ENCODE results near the gene EEF2.
A peak's percentile ranks its signal among the peaks of the same experiment; 100 is the strongest.
"Not testable (repeated sequence)": the region's sequence is repeated elsewhere in the genome, so short reads cannot be mapped to it uniquely, and the experiment has no call there.

EEF2 gene

DNA sequence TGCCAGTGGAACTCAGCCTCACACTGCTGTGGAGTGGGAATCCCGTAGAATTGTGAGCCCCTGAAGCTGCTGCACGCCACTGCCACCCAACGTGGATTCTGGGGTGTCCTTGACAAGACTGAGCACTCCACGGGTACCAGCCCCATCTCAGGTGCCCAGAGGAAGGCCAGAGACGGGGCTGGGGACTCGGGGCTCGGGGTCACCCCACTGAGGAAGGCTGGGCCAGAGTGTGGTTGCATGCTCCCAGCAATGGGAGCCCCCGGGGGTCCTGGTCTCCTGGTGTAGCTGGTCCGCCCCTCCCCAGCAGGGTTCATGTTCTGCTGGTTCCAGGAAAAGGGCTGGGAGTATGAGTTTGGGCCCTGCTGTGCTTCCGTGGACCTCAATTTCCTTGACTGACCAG is 29.6 kb downstream of the EEF2 start:
- Mint-ChIP-seq H3K27ac (no peak overlapping the region), H3K9me3 (no peaks in the 10 kb centered on the region), H3K4me1 (ENCODE audit: low read depth) (peaks cover 12% of the 10 kb centered on the region), H3K36me3 (ENCODE audit: low read depth) (peaks cover 36% of the 10 kb centered on the region), H3K27me3 (peaks cover 2% of the 10 kb centered on the region), H3K4me3 (no peak overlapping the region)
- DNase-seq: no peak

DNA sequence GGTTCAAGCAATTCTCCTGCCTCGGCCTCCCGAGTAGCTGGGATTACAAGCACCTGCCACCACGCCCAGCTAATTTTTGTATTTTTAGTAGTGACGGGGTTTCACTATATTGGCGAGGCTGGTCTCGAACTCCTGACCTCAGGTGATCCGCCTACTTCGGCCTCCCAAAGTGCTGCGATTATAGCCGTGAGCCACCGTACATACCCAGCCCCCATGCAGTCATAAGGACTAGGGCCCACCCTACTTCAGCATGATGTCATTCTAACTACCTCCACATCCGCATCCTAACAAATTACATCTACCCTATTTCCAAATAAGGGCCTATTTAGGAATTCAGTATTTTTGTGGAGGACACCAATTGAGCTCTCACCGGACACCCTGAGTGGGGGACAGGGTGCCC is 30.0 kb downstream of the EEF2 start:
- Mint-ChIP-seq H3K27ac (peak overlapping the region; percentile 29), H3K4me1 (ENCODE audit: low read depth) (peaks cover 12% of the 10 kb centered on the region), H3K36me3 (ENCODE audit: low read depth) (peaks cover 33% of the 10 kb centered on the region)
- not testable (repeated sequence) for DNase-seq, H3K27me3 Mint-ChIP-seq, H3K9me3 Mint-ChIP-seq, H3K4me3 Mint-ChIP-seq

DNA sequence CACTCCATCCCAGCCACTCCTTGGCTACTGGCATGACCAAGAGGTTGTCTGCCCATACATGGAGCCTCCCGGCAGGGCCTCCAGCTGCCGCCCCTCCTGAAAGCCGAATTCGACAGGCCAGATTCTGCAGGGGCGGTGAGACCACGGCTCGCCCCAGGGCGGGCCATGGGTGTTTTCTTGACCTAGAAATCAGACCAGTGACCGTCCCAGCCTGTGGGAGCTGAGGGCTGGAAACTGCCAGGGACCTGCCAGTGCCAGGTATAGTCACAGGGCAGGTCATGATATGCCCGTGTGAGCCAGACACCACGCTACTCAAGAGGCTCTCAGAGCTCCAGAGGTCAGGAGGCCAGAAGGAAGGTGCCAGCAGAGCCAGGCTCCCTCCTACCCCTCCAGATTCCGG is 31.2 kb downstream of the EEF2 start:
- Mint-ChIP-seq H3K4me3 (no peak overlapping the region), H3K9me3 (no peaks in the 10 kb centered on the region), H3K27me3 (peaks cover 2% of the 10 kb centered on the region), H3K36me3 (ENCODE audit: low read depth) (peaks cover 22% of the 10 kb centered on the region), H3K4me1 (ENCODE audit: low read depth) (peaks cover 12% of the 10 kb centered on the region), H3K27ac (no peak overlapping the region)
- no peak for DNase-seq

- not testable (repeated sequence) for H3K4me3 Mint-ChIP-seq, H3K27me3 Mint-ChIP-seq
Observed at GRCh38 chr19:3952755-3953276, 32.4 kb downstream of the EEF2 start.

DNA sequence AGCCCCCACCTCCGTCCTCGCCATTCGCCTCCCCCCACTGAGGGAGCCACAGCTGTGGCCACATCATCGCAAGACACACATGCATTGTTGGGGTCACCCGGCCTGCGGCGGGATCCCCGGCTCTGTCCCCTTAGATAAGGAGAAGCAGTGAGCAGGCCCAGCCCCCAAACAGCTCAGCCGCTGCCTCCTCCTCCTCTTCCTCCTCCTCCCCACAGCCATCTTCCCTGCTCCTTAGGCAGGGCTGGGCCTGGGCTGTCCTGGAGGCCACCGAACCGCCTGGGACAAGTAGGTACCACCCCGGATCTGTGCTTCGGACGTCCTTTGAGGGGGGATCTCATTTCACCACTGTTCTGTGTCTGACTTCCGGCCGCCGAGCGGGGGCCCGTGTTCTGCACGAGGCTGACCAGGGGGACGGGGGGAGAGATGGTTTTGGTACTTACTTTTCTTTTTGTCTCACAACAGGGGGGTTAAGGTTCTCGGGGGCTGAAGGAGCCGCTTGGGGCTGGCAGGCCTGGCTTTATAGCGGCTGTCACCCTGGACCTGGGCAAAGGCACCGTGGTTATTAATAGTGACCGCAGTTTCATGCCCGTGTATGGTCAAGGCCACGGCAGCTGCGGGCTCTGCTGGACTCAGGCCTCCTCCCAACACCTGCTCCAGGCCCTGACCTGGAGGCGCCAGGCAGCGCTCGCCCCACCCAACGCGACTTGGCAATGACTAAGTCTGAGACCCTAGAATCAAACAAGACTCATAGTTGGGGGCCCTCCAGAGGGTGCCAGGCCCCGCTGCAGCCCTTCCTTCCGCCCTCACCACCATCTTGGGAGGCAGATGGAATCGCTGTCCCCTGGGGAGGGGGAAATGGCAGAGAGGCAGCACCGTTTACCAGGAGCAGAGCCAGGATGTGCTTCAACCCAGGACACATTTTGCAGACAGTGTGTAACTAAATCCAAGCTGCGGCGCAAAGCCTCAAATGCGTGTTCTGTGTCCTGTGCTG is 34.1 kb downstream of the EEF2 start:
- Mint-ChIP-seq H3K36me3 (ENCODE audit: low read depth) (peaks cover 5% of the 10 kb centered on the region), H3K27me3 (peaks cover 2% of the 10 kb centered on the region), H3K27ac (peak overlapping the region; percentile 86), H3K9me3 (no peaks in the 10 kb centered on the region), H3K4me1 (ENCODE audit: low read depth) (peaks cover 12% of the 10 kb centered on the region), H3K4me3 (peak overlapping the region; percentile 81)
- peak; percentile 64 for DNase-seq

More at GRCh38 chr19:3952755-3953276, 32.4 kb downstream of the EEF2 start:
- H3K27ac Mint-ChIP-seq, DNase-seq, H3K9me3 Mint-ChIP-seq: not testable (repeated sequence)
- Mint-ChIP-seq H3K4me1 (ENCODE audit: low read depth) (peaks cover 12% of the 10 kb centered on the region), H3K36me3 (ENCODE audit: low read depth) (peaks cover 14% of the 10 kb centered on the region)

GRCh38 chr19:3949997-3950859 is 35.0 kb downstream of the EEF2 start:
- Mint-ChIP-seq H3K4me1 (ENCODE audit: low read depth) (peaks cover 12% of the 10 kb centered on the region), H3K27me3 (peaks cover 2% of the 10 kb centered on the region), H3K27ac (peak overlapping the region; percentile 55), H3K9me3 (no peaks in the 10 kb centered on the region), H3K4me3 (peak overlapping the region; percentile 63), H3K36me3 (ENCODE audit: low read depth) (peaks cover 2% of the 10 kb centered on the region)
- peak; percentile 37 for DNase-seq

DNA sequence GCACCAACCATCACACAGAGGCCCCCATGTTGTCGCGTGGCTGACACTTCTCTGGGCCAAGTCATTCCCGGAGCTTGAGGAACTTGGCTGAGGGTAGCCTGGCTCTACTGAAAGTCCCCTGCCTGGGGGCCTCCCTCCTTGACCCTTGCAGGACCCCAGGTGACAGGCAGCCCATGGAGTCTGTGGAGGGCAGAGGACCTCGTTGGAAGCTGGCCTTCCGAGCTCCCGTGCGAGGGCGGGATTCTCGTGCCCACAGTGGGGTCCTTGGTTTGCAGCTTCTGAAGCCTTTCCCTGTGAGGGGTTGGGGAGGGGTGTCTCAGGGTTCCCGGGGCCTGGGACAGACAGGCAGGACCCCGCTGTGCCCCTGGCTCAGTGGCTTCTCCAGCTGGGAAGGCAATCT is 36.0 kb downstream of the EEF2 start:
- no peak for DNase-seq
- peaks cover 2% of the 10 kb centered on the region for H3K27me3 Mint-ChIP-seq
- peaks cover 2% of the 10 kb centered on the region for H3K36me3 Mint-ChIP-seq (ENCODE audit: low read depth)
- peaks cover 12% of the 10 kb centered on the region for H3K4me1 Mint-ChIP-seq (ENCODE audit: low read depth)
- H3K27ac Mint-ChIP-seq: no peak overlapping the region
- no peak overlapping the region for H3K4me3 Mint-ChIP-seq
- H3K9me3 Mint-ChIP-seq: no peaks in the 10 kb centered on the region

GRCh38 chr19:3947316-3947933 is 37.8 kb downstream of the EEF2 start:
- not testable (repeated sequence) for H3K27me3 Mint-ChIP-seq; H3K36me3 Mint-ChIP-seq (ENCODE audit: low read depth); H3K4me3 Mint-ChIP-seq; H3K27ac Mint-ChIP-seq; H3K9me3 Mint-ChIP-seq; DNase-seq
- H3K4me1 Mint-ChIP-seq (ENCODE audit: low read depth): peaks cover 10% of the 10 kb centered on the region

DNA sequence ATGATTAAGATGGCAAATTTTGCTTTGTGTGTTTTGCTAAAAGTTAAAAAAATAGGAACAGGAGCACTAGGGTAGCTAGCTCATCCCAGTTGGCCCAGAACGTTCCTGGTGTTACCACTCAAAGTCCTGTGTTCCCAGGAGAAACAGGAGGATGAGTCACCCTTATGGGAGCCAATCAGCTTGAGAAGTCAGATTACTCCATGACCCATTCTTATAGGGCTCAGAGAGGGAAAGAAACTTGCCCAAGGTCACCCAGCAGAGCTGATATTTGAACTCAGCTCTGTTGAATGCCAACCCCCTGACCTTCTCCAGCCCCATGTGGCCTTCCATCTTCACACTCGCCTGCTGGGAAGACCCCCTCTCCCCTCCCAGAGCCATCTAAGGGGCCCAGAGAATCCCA is 39.4 kb downstream of the EEF2 start:
- Mint-ChIP-seq H3K27me3 (peaks cover under 1% of the 10 kb centered on the region), H3K27ac (no peak overlapping the region), H3K9me3 (no peaks in the 10 kb centered on the region), H3K4me1 (ENCODE audit: low read depth) (peaks cover under 1% of the 10 kb centered on the region), H3K4me3 (no peak overlapping the region), H3K36me3 (ENCODE audit: low read depth) (no peaks in the 10 kb centered on the region)
- no peak for DNase-seq

DNA sequence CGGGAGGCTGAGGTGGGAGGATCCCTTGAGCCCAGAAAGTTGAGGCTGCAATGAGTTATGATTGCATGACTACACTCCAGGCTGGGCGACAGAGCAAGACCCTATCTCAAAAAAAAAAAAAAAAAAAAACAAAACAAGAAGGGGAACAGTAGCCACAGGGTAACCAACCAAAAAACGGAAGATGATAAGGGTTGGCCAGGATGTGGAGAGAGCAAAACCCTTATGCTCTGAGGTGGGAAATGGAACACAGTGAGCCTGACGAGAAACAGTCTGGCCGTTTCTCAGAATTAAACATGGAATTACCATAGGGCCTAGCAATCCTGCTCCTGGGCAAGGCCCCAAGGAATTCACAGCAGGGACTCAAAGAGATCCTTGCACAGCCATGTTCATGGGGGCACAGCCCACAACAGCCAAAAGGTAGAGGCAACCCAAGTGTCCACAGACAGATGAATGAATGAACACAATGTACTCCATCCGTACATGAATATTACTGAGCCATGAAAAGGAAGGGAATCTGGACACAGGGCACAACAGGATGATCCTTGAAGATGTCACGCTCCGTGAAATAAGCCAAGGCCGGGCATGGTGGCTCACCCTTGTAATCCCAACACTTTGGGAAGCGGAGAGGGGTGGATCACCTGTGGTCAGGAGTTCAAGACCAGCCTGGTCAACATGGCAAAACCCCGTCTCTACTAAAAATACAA is 41.1 kb downstream of the EEF2 start:
- H3K27me3 Mint-ChIP-seq: no peaks in the 10 kb centered on the region
- H3K36me3 Mint-ChIP-seq (ENCODE audit: low read depth): no peaks in the 10 kb centered on the region
- H3K9me3 Mint-ChIP-seq: no peaks in the 10 kb centered on the region
- no peak overlapping the region for H3K4me3 Mint-ChIP-seq
- no peak for DNase-seq
- no peaks in the 10 kb centered on the region for H3K4me1 Mint-ChIP-seq (ENCODE audit: low read depth)
- H3K27ac Mint-ChIP-seq: no peak overlapping the region

DNA sequence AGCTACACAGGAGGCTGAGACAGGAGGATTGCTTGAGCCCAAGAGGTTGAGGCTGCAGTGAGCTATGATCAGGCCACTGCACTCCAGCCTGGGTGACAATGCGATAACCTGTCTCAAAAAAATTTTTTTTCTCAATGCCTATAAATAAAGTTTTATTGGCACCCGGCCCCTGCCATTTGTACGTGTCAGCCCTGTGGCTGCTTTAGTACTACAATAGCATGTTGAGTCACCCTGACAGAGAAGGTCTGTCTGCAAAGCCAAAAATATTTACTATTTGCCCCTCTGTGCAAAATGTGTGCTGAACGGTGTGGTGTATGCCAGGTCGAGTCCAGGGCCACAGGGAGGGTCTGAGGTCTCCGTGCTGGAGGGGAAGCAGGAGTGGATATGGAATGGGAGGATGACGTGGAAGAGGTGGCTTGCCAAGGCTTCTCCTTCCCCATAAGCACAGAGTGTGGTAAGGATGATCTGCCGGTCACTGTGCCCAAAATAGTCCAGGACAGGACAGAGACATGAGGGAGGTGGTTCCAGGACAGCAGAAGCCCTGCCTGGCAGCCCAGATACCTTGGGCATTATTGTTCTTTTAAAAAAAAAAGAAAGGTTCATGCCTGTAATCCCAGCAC is 42.4 kb downstream of the EEF2 start:
- no peak for DNase-seq
- no peaks in the 10 kb centered on the region for H3K4me1 Mint-ChIP-seq (ENCODE audit: low read depth)
- H3K36me3 Mint-ChIP-seq (ENCODE audit: low read depth): no peaks in the 10 kb centered on the region
- no peak overlapping the region for H3K27ac Mint-ChIP-seq
- H3K27me3 Mint-ChIP-seq: no peaks in the 10 kb centered on the region
- no peaks in the 10 kb centered on the region for H3K9me3 Mint-ChIP-seq
- no peak overlapping the region for H3K4me3 Mint-ChIP-seq

DNA sequence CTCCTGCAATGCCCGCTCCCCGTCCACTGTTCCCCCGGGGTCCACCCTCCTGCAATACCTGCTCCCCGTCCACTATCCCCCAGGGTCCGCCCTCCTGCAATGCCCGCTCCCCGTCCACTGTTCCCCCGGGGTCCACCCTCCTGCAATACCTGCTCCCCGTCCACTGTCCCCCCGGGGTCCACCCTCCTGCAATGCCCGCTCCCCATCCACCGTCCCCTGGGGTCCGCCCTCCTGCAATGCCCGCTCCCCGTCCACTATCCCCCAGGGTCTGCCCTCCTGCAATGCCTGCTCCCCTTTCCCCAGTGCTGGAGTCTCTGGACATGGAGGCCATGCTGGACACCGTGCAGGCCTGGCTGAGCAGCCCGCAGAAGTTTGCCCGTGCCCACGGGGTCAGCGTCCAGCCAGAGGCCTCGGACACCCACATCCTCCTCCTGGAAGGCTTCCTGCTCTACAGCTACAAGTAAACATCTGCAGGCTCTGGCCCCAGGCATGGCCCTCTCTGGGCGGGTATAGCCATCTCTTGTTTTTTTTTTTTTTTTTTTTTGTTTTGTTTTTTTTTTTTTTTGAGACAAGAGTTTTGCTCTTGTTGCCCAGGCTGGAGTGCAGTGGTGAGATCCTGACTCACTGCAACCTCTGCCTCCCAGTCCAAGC is 46.8 kb downstream of the EEF2 start:
- H3K4me3 Mint-ChIP-seq; H3K9me3 Mint-ChIP-seq; DNase-seq; H3K27ac Mint-ChIP-seq; H3K4me1 Mint-ChIP-seq (ENCODE audit: low read depth); H3K36me3 Mint-ChIP-seq (ENCODE audit: low read depth): not testable (repeated sequence)
- H3K27me3 Mint-ChIP-seq: peaks cover 11% of the 10 kb centered on the region
